ENCODE results near the gene MYO10. TPM values are rescaled to one million over a fixed set of nuclear protein-coding genes. Genes with fewer than 3 reads are reported as not detected.

The MYO10 gene
- total and polyA plus RNA-seq, 3 donors from 2014 or later = 37.8 to 102 (median 99.8) TPM

- Histone ChIP-seq H3K4me1 (peaks cover 14% of the 10 kb centered on the region), H3K4me3 (no peak overlapping the region), H3K9me3 (no peaks in the 10 kb centered on the region), H3K27me3 (no peaks in the 10 kb centered on the region), H3K36me3 (ENCODE audit: low read depth, missing control alignments) (no peaks in the 10 kb centered on the region), H3K27ac (no peak overlapping the region)
- TF ChIP-seq, protein P1, sequence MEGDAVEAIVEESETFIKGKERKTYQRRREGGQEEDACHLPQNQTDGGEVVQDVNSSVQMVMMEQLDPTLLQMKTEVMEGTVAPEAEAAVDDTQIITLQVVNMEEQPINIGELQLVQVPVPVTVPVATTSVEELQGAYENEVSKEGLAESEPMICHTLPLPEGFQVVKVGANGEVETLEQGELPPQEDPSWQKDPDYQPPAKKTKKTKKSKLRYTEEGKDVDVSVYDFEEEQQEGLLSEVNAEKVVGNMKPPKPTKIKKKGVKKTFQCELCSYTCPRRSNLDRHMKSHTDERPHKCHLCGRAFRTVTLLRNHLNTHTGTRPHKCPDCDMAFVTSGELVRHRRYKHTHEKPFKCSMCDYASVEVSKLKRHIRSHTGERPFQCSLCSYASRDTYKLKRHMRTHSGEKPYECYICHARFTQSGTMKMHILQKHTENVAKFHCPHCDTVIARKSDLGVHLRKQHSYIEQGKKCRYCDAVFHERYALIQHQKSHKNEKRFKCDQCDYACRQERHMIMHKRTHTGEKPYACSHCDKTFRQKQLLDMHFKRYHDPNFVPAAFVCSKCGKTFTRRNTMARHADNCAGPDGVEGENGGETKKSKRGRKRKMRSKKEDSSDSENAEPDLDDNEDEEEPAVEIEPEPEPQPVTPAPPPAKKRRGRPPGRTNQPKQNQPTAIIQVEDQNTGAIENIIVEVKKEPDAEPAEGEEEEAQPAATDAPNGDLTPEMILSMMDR (IDR thresholded peaks at IDR 0.05) = no peak
- intact Hi-C loops (cut with DNase I; ENCODE audit: low total_unique reads) = no loop called here
- WGBS, 2 donors = 87 to 93% methylated on average over 5 of the region's 5 CpGs
- no peak for DNase-seq
Measured at GRCh38 chr5:16856531-16856930, 79.6 kb downstream of the MYO10 start.

DNA sequence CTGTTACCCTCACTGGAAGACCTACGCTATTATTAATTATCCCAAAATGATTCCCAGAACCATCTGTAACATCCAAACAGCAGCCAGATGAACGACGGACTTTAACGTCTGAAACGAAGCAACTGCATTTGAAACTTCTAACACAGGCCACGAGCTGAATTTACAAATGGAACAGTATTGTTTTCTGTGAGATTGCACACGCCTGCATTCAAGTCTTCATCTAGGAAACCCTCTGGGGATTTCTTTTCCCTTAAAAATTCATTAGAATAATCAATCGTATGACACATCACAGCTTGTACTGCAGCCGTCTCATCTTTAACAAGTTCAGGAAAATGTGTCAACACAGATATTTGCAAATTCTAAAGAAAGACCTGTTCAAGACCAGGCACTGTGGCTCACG is 80.2 kb downstream of the MYO10 start:
- WGBS, 2 donors = 69 to 83% methylated on average over 10 of the region's 10 CpGs
- Histone ChIP-seq H3K9me3 (no peaks in the 10 kb centered on the region), H3K4me3 (no peak overlapping the region), H3K27ac (no peak overlapping the region), H3K36me3 (ENCODE audit: low read depth, missing control alignments) (no peaks in the 10 kb centered on the region), H3K4me1 (peaks cover 14% of the 10 kb centered on the region), H3K27me3 (no peaks in the 10 kb centered on the region)
- TF ChIP-seq POLR2A (IDR thresholded peaks at IDR 0.05) = no peak
- TF ChIP-seq, protein P1 (IDR thresholded peaks at IDR 0.05) = no peak
- no peak for DNase-seq
- intact Hi-C loops (cut with DNase I; ENCODE audit: low total_unique reads) = no loop called here

DNA sequence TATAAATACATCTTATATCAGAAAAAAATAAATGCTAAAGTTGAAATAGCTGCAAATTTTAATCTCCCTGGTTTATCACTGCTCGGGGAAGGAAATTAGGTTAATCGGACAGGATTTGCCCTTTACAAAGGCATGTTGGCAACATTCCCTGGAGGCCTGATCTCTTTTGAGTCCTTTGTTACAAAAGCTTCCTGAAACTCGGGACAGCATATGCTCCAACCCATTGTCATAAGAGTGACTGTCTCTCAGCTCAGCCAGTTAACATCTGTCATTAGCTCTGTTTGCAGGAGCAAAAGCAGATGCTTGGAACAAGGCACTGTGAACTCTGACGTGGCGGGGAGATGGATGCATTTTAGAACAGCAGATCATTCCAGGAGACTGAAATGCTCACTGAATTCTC is 80.6 kb downstream of the MYO10 start:
- H3K4me1 ChIP-seq = peaks cover 14% of the 10 kb centered on the region
- no peaks in the 10 kb centered on the region for H3K27me3 ChIP-seq
- WGBS, 2 donors = 36 to 52% methylated on average over 5 of the region's 5 CpGs
- no peaks in the 10 kb centered on the region for H3K36me3 ChIP-seq (ENCODE audit: low read depth, missing control alignments)
- intact Hi-C loops (cut with DNase I; ENCODE audit: low total_unique reads) = no loop called here
- no peaks in the 10 kb centered on the region for H3K9me3 ChIP-seq
- no peak for TF ChIP-seq POLR2A (IDR thresholded peaks at IDR 0.05)
- TF ChIP-seq, protein P1 (IDR thresholded peaks at IDR 0.05) = no peak
- DNase-seq = peak; percentile 46
- no peak overlapping the region for H3K27ac ChIP-seq
- no peak overlapping the region for H3K4me3 ChIP-seq

GRCh38 chr5:16854351-16854750 is 81.7 kb downstream of the MYO10 start:
- no peaks in the 10 kb centered on the region for H3K36me3 ChIP-seq (ENCODE audit: low read depth, missing control alignments)
- 61 to 66% methylated on average over 2 of the region's 2 CpGs for WGBS, 2 donors
- intact Hi-C loops (cut with DNase I; ENCODE audit: low total_unique reads) = no loop called here
- H3K9me3 ChIP-seq = no peaks in the 10 kb centered on the region
- no peak overlapping the region for H3K27ac ChIP-seq
- H3K27me3 ChIP-seq = no peaks in the 10 kb centered on the region
- TF ChIP-seq POLR2A (IDR thresholded peaks at IDR 0.05) = no peak
- TF ChIP-seq, protein P1 (IDR thresholded peaks at IDR 0.05) = no peak
- peaks cover 14% of the 10 kb centered on the region for H3K4me1 ChIP-seq
- H3K4me3 ChIP-seq = no peak overlapping the region
- no peak for DNase-seq

- H3K27me3 ChIP-seq = no peaks in the 10 kb centered on the region
- H3K4me1 ChIP-seq = peaks cover 14% of the 10 kb centered on the region
- TF ChIP-seq POLR2A (IDR thresholded peaks at IDR 0.05) = no peak
- TF ChIP-seq, protein P1 (IDR thresholded peaks at IDR 0.05) = no peak
- DNase-seq = no peak
- 80 to 88% methylated on average over 4 of the region's 4 CpGs for WGBS, 2 donors
- intact Hi-C loops (cut with DNase I; ENCODE audit: low total_unique reads) = no loop called here
- H3K9me3 ChIP-seq = no peaks in the 10 kb centered on the region
- no peak overlapping the region for H3K27ac ChIP-seq
- no peaks in the 10 kb centered on the region for H3K36me3 ChIP-seq (ENCODE audit: low read depth, missing control alignments)
- H3K4me3 ChIP-seq = no peak overlapping the region
Measured at GRCh38 chr5:16853518-16853917, 82.6 kb downstream of the MYO10 start.
